CD4-positive, alpha-beta T cell treated with Interleukin-4 for 4 hours (primary cell): ENCODE results near the gene BBOF1.

Experiments
- DNase-seq: peaks from one replicate; pipeline ENCODE4 v3.0.0-alpha.2; 2020

Gene BBOF1

DNA sequence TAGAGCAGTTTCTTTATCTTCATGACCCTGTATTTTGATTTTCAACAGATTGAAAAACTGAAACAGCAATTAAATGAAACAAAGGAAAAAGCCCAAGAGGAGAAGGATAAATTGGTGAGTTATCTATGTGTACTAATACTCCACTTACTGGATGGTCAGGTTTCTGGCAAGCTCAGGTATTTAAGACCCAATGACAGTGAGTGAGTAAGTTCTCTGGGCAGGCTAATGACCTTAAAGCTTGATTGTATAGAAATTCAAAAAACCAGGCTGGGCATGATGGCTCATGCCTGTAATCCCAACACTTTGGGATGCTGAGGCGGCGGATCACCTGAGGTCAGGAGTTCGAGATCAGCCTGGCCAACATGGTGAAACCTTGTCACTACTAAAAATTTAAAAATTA is 10.0 kb downstream of the BBOF1 start:
- DNase-seq = no peak

DNA sequence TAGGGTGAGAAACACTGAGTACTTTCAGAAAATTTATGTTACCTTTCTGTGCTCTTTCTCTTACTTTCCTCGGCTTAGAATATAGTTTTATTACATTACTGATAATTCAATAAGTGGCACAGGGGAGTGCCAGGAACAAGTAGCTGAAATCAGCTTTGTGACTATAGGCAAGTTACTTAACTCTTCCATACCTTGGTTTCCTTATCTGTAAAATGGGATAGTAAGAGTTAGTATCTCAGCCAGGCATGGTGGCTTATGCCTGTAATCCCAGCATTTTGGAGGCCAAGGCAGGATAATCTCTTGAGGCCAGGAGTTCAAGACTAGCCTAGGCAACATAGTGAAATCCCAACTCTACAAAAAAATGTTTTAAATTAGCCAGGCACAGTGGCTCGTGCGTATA is 15.4 kb downstream of the BBOF1 start:
- no peak for DNase-seq

- DNase-seq = no peak
These were observed 16.4 kb downstream of the BBOF1 start for GRCh38 chr14:74035556-74035955.

GRCh38 chr14:74038020-74038859 is 19.1 kb downstream of the BBOF1 start:
- DNase-seq = peak; percentile 68

GRCh38 chr14:74042296-74042695 is 23.1 kb downstream of the BBOF1 start:
- DNase-seq = no peak

DNA sequence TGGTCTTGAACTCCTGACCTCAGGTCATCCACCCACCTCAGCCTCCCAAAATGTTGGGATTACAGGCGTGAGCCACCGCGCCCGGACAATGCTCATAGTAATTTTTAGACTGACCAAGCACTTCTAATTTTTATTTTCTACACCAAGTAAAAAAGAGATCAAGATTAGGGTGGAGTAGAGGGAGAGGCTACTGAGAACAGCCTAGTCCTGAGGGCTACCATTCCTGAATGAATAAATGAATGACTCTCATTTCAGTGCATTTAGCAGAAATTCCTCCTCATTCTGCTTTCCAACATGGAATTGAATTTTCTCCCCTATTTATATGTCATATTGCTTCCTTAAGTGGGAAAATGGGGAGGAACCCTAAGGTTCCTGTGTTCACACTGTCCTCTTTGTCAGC is 26.4 kb downstream of the BBOF1 start:
- DNase-seq = no peak

- DNase-seq = no peak
These were observed 29.1 kb downstream of the BBOF1 start for GRCh38 chr14:74048281-74048680.

- no peak for DNase-seq
These were observed 30.8 kb downstream of the BBOF1 start for GRCh38 chr14:74049876-74050495.

GRCh38 chr14:74062809-74063150 is 43.6 kb downstream of the BBOF1 start:
- no peak for DNase-seq

DNA sequence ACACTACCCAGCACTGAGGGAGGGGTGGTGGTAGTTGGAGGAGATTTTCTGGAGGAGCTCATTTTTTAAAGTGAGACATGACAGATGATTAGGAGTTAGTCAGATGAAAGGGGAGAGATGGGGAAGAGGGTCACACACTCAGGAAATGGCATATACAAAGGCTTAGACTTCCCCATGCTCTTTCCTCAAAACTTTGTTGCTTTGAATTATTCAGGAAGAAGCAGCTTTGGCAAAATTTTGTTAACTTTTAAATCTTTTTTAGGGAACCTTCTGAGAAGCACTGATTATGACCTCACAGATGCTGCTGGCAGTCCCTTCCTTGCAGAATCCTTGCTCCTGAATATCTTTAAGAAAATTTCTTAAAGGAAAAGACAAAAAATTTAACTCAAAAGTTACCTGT is 45.3 kb downstream of the BBOF1 start:
- DNase-seq = no peak

- no peak for DNase-seq
These were observed 45.7 kb downstream of the BBOF1 start for GRCh38 chr14:74064883-74065282.

- no peak for DNase-seq
These were observed 46.8 kb downstream of the BBOF1 start for GRCh38 chr14:74065746-74066575.

- no peak for DNase-seq
These were observed 58.3 kb downstream of the BBOF1 start for GRCh38 chr14:74077401-74077800.

GRCh38 chr14:74080820-74081460 is 61.8 kb downstream of the BBOF1 start:
- DNase-seq = no peak

GRCh38 chr14:74081491-74081890 is 62.3 kb downstream of the BBOF1 start:
- no peak for DNase-seq

DNA sequence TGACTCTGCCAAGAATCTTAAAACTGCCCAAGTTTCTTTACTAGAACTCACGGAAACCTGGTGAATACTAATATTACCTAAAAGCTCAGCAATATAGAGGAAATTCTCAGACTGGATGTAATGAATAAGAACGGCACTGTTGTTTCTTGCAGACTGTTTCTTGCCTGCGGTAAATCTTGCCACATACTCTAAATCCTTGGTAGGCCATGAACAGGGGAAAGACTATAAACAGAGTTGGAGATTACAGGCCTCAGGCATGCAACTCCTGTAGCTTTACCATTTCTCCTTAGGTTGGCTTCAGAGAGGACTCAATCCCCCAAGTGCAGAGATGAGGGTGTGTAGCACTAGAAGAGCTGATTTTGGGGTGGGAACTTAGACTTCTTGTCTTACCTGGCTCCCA is 64.0 kb downstream of the BBOF1 start:
- DNase-seq = no peak

DNA sequence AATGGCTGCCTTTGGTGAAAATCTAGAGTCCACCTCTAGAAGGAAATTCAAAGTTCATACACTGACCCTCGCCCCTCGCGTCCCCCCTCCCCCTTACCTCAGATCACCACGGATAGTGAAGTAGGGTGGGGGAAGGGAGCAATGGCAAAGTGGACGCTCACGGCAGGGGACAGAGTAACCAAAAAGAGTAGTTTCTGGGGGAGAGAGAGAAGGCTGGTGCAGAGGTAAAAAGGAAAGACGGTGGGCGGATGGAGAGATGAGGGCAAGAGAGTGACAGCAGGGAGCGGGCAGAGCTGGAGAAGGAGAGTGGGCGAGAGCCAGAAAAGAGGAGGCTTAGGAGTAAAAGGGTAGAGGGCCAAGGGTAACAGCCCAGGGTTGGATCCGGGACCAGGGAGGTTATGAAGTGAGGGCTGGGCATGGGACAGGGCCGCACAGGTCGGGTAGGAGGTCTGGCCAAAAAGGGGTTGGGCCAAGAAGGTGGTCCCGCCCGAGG is 64.7 kb downstream of the BBOF1 start:
- DNase-seq = no peak

DNA sequence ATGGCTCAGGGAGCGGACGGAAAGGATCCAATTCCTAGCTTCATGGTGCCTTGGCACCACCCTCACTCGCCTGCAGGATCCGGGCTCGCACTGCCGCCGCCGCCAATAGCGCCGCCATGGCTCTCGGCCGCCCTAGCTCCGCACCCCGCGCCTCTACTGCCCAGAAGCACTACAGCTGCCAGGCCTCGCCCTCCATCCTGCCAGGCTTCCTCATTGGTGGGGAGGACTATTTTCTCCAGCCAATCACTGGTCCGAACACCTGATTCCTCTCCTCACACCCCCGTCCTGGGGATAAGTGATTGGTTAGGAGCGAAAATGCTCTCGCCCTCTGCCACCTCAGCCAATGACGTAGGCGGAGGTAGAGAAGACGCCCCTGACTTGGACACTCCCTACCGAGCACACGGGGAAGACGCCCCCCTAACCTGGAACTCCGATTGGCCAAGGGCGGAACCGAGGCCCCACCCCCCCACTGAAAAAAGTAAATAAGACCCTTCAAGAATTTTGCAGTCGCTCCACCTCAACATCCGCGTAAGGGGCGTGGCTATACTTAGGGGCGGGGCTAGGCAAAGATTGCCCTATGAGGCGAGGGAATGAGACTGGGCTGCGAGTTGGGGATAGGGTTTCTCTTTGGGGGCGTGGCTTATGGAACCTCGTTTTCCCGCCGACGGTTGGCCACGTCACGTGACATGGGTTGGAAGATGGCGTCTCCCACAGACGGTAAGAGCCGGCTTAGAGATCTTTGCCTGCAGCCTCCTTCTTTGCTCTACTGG is 65.3 kb downstream of the BBOF1 start, which contains the start of the genes ALDH6A1 and LIN52:
ALDH6A1 (minus strand) TSS at position 177 of the 770 bp plus-strand sequence; CDS start at position 118, 59 bp downstream.
LIN52 (plus strand) TSS at position 680 of the 770 bp plus-strand sequence; CDS start at position 699, 19 bp downstream.
- DNase-seq = peak; percentile 100

DNA sequence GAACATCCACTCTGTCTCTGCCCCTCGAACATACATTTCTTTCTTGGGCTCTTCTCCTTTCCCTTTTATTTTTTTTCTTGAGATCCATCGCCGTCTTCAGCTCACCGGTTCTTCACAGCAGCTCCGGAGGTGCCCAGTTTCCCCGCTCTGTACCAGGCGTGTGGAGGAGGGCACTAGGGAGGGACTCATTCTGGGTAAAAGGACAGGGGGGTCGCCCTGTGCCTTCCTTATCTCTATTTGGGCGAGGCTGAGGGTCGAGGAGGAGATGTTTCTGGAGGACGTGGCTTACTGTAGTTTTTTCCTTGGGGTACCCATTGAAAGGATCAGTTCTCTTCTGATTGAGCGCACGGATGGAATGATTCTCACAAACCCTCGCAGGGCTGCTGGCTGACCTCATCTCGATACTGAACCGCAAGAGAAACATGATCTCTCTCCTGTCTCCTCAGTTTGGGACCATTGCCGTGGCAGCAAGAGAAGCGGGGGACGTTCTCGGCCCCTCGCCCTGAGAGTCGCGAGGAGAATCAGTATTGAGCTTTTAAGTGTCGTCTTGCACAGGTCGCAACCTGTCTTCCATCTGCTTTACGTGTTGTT is 66.0 kb downstream of the BBOF1 start:
- no peak for DNase-seq

DNA sequence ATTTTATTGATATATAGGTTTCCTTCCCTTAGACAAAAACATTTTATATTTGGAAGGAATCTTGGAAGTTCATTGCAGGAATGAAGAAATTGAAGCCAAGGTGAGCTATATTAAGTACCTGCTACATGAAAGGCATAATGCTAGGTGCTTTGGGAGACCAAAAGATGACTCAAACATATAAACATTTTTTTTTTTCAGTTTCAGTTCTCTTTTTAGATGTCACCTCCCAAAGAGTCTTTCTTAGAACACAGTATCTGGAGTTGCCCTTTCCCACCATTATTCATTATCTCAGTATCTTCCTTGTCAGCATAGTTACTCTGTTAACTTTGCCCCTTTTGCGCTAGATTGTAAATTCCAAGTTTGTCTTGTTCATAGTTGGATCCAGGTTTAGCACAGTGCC is 66.7 kb downstream of the BBOF1 start:
- DNase-seq = no peak

DNA sequence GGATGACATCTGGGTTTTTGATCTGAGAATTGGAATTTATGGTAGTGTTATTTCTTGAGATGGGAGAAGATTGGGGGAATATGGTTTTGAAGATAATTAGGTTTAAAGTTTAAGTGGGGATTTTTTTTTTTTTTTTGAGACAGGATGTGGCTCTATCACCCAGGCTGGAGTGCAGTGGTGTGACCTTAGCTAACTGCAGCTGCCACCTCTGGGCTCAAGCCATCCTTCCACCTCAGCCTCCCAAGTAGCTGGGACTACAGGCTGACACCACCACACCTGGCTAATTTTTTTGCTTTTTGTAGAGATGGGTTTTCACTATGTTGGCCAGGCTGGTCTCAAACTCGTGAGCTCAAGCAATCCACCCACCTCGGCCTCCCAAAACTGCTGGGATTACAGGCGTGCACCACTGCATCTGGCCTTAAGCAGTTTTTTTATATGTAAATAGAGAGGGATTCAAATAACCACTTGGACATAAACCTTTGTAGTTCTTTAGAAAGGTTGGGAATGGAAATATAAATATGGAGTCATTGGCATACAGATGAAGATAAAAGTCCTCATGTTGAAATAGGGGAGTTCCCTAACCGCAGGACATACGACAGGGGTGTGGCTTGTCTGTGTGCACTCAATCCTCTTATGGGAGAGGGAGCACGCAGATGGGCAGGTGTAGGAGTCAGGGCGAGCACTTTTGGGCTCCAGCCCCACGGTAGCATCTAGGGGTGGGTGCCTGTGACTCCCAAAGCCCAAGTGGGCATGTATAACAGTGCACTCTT is 70.3 kb downstream of the BBOF1 start:
- no peak for DNase-seq
